ENCODE measurements around the gene PACSIN1. TPM values are rescaled to one million over a fixed set of nuclear protein-coding genes. Genes with fewer than 3 reads are reported as not detected.

Gene PACSIN1
- total and polyA plus RNA-seq, 10 of the 15 experiments (the other 5 are each of a cell fraction or from before 2014, with no cell fraction given), result 0.50 to 9.4 (median 2.8) TPM

DNA sequence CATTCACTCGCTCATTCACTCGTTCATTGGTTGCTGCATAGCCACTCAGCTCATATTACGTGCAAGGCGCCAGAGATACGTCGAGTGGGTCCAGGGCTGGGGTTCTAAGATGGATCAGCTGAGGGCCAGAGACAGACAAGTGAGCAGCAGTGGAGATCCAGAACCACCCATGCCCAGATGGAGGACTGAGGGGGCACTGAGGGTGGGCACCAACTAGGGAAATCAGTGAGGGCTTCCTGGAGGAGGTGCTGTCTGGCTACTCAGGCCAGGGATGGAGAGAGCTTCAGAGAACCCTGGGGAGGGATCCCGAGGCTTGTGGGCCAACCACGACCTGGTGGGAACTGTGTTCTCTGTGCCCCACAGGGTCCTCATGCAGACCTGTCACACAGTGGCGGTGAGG is 90.6 kb downstream of the PACSIN1 start (continued):
- TF ChIP-seq MEF2A (IDR thresholded peaks at IDR 0.05; ENCODE audit: insufficient read depth, low read depth, low read length) (no peak), CHD2 (IDR thresholded peaks at IDR 0.05; ENCODE audit: borderline replicate concordance, low read depth, low read length) (no peak)

DNA sequence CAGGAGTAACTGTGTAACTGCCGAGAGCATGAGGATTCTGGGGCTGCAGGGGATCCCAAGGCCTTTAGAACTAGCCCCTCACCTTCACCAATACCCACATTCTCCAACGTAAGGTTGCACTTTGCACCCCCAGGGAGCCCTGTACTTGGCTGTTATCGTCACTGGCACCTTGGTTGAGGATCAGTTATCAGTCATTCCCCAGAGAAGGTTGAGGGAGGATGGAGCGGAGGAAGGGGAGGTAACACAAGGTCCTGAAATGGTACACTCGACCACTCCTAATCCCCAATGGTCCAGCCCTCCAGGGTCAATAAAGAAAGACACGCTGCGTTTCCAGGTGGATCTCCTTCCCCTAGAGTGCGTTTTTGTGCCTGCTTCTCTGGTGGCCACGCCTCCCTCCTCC is 91.4 kb downstream of the PACSIN1 start:
- no peak for FAIRE-seq
- SMC1A ChIA-PET (ENCODE audit: uncharacterized antibody, unreplicated experiment), result interaction anchor here (1.5 kb wide), 1 partner anchor 576 kb away, joined by 3 read pairs; no protein-coding TSS in a partner anchor
- RAD21 ChIA-PET (ENCODE audit: unreplicated experiment), result no interaction called here
- POLR2A ChIA-PET, result no interaction called here
- 32% methylated on average over 9 of the region's 9 CpGs for WGBS (ENCODE audit: insufficient coverage, insufficient replicate concordance, low lambda C conversion rate, missing lambda C conversion rate)
- no peak overlapping the region for H3K9ac ChIP-seq (ENCODE audit: control insufficient read depth, insufficient read depth, low read length)
- H3K9me3 ChIP-seq (replicated peaks; ENCODE audit: control insufficient read depth, insufficient read depth, low read length), result no peaks in the 10 kb centered on the region
- ATAC-seq, result no peak
- intact Hi-C loops (cut with micrococcal nuclease; ENCODE audit: unreplicated experiment) (no loop called here), in situ Hi-C loops (cut with MboI) (no loop called here)
- CTCF ChIA-PET, result no interaction called here
- BruUV-seq (replicated peaks), result no TSS peak
- no peaks in the 10 kb centered on the region for H3K36me3 ChIP-seq (ENCODE audit: control insufficient read depth in 2 of 2, insufficient read depth in 2 of 2, low read length in 1 of 2)
- H3K27ac ChIP-seq (ENCODE audit: control insufficient read depth, insufficient read depth), result no peak overlapping the region
- no peaks in the 10 kb centered on the region for H3K79me2 ChIP-seq (ENCODE audit: control insufficient read depth, insufficient read depth, low read length)
- no peak overlapping the region for H3K4me2 ChIP-seq (ENCODE audit: control insufficient read depth, insufficient read depth)
- H4K20me1 ChIP-seq (ENCODE audit: control insufficient read depth, insufficient read depth), result no peaks in the 10 kb centered on the region
- H2AFZ ChIP-seq (ENCODE audit: control insufficient read depth, low read depth, low read length), result no peak overlapping the region
- DNase-seq (ENCODE audit: low read depth, low spot score), result no peak
- H3K4me3 ChIP-seq, result no peak overlapping the region
- no peaks in the 10 kb centered on the region; a peak in 1 of 4 replicates for H3K27me3 ChIP-seq (replicated peaks in 1 of 2; ENCODE audit: control insufficient read depth in 2 of 2, insufficient read depth in 2 of 2, low read length in 1 of 2)
- H3K4me1 ChIP-seq (ENCODE audit: control insufficient read depth, insufficient read depth, low read length), result no peaks in the 10 kb centered on the region
- no peak for TF ChIP-seq CREM (IDR thresholded peaks at IDR 0.05; ENCODE audit: low read depth)
- TF ChIP-seq EGR1 (IDR thresholded peaks at IDR 0.05; ENCODE audit: borderline replicate concordance in 1 of 2, low read depth in 2 of 2, low read length in 2 of 2), result no peak
- TF ChIP-seq POLR2A (IDR thresholded peaks at IDR 0.05; ENCODE audit: low read depth, low read length), result no peak
- TF ChIP-seq NFYA (IDR thresholded peaks at IDR 0.05; ENCODE audit: borderline replicate concordance, low read depth, low read length), result no peak
- no peak for TF ChIP-seq PAX5 (IDR thresholded peaks at IDR 0.05; ENCODE audit: borderline replicate concordance, low read depth, low read length)
- TF ChIP-seq, protein P1, sequence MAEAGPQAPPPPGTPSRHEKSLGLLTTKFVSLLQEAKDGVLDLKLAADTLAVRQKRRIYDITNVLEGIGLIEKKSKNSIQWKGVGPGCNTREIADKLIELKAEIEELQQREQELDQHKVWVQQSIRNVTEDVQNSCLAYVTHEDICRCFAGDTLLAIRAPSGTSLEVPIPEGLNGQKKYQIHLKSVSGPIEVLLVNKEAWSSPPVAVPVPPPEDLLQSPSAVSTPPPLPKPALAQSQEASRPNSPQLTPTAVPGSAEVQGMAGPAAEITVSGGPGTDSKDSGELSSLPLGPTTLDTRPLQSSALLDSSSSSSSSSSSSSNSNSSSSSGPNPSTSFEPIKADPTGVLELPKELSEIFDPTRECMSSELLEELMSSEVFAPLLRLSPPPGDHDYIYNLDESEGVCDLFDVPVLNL (IDR thresholded peaks at IDR 0.05; ENCODE audit: low read depth, low read length), result no peak
- TF ChIP-seq, protein P2, sequence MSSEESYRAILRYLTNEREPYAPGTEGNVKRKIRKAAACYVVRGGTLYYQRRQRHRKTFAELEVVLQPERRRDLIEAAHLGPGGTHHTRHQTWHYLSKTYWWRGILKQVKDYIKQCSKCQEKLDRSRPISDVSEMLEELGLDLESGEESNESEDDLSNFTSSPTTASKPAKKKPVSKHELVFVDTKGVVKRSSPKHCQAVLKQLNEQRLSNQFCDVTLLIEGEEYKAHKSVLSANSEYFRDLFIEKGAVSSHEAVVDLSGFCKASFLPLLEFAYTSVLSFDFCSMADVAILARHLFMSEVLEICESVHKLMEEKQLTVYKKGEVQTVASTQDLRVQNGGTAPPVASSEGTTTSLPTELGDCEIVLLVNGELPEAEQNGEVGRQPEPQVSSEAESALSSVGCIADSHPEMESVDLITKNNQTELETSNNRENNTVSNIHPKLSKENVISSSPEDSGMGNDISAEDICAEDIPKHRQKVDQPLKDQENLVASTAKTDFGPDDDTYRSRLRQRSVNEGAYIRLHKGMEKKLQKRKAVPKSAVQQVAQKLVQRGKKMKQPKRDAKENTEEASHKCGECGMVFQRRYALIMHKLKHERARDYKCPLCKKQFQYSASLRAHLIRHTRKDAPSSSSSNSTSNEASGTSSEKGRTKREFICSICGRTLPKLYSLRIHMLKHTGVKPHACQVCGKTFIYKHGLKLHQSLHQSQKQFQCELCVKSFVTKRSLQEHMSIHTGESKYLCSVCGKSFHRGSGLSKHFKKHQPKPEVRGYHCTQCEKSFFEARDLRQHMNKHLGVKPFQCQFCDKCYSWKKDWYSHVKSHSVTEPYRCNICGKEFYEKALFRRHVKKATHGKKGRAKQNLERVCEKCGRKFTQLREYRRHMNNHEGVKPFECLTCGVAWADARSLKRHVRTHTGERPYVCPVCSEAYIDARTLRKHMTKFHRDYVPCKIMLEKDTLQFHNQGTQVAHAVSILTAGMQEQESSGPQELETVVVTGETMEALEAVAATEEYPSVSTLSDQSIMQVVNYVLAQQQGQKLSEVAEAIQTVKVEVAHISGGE (CRISPR knock-in tag; IDR thresholded peaks at IDR 0.05), result no peak
- TF ChIP-seq ATF7 (IDR thresholded peaks at IDR 0.05; ENCODE audit: low read depth), result no peak
- TF ChIP-seq, protein P3, sequence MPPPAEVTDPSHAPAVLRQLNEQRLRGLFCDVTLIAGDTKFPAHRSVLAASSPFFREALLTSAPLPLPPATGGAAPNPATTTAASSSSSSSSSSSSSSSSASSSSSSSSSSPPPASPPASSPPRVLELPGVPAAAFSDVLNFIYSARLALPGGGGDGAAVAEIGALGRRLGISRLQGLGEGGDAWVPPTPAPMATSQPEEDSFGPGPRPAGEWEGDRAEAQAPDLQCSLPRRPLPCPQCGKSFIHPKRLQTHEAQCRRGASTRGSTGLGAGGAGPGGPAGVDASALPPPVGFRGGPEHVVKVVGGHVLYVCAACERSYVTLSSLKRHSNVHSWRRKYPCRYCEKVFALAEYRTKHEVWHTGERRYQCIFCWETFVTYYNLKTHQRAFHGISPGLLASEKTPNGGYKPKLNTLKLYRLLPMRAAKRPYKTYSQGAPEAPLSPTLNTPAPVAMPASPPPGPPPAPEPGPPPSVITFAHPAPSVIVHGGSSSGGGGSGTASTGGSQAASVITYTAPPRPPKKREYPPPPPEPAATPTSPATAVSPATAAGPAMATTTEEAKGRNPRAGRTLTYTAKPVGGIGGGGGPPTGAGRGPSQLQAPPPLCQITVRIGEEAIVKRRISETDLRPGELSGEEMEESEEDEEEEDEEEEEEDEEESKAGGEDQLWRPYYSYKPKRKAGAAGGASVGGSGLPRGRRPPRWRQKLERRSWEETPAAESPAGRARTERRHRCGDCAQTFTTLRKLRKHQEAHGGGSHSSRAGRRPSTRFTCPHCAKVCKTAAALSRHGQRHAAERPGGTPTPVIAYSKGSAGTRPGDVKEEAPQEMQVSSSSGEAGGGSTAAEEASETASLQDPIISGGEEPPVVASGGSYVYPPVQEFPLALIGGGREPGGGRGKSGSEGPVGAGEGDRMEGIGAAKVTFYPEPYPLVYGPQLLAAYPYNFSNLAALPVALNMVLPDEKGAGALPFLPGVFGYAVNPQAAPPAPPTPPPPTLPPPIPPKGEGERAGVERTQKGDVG (CRISPR knock-in tag; IDR thresholded peaks at IDR 0.05), result no peak
- no peak for TF ChIP-seq POLR2AphosphoS2 (IDR thresholded peaks at IDR 0.05; ENCODE audit: low read depth, low read length)
- TF ChIP-seq ZBED1 (IDR thresholded peaks at IDR 0.05; ENCODE audit: borderline replicate concordance), result no peak
- TF ChIP-seq RBBP5 (conservative IDR thresholded peaks at IDR 0.05), result no peak

All from GM12878 (cell line).